ENCODE results near the gene PKDREJ. TPM values are rescaled to one million over a fixed set of nuclear protein-coding genes. Genes with fewer than 3 reads are reported as not detected.
A peak's percentile ranks its signal among the peaks of the same experiment; 100 is the strongest.
"Not testable (repeated sequence)": the region's sequence is repeated elsewhere in the genome, so short reads cannot be mapped to it uniquely, and the experiment has no call there.

The PKDREJ gene
- total RNA-seq, 1 donor from 2014 or later = 0.08 TPM

DNA sequence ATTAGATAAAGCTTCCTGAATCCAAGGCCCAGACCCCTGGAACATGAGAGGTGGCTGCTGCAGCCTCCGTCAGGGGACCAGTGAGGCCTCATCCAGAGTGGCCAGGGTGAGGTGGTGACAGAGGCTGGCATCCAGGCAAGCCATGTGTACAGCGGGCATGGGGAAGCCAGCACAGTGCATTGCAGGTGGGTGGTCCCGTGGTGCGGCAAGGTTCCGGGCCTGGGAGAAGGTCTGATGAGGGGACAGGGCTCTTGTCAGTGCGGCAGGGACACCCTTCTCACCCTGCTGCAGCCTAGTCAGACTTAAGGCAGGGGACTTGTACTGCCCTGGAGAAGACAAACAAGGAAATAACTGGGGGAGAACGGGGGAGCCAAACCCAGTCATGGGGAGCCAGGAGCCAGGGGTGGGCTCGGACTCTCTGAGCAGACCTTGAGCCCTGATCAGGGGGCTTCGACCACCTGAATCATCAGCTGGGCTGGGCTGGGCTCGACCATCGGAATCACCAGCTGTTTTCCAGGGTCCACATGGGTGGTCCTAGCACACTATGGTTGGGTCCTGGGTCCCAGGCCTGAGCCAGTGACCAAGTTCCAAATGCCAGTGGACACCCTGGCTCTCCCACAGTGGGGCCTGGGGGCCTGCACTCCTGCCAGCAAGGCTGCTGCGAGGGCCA lies 9.8 kb upstream of the PKDREJ start:
- ATAC-seq (no peak), DNase-seq (ENCODE audit: missing footprints) (no peak)

DNA sequence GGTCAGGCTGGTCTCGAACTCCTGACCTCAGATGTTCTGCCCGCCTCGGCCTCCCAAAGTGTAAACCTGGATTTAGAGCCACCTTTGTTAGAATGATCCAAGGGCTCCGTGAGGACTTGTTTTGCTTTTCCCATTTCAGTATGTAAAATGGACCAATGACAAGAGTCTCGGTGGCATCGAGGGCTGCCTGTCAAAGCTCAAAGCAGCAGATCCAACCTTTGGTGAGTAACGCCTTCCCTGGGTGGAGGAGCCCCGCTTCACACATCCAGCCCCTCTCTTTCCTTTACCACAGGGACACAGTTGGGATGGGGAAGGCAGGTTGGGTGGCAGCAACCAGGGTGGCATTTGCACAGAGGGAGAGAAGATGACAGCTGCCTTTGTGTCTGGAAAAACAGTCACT lies 9.1 kb upstream of the PKDREJ start:
- ATAC-seq = no peak

More for the DNA sequence above, 9.8 kb upstream of the PKDREJ start:
- intact Hi-C loops (cut with DNase I) = no loop called here

DNA sequence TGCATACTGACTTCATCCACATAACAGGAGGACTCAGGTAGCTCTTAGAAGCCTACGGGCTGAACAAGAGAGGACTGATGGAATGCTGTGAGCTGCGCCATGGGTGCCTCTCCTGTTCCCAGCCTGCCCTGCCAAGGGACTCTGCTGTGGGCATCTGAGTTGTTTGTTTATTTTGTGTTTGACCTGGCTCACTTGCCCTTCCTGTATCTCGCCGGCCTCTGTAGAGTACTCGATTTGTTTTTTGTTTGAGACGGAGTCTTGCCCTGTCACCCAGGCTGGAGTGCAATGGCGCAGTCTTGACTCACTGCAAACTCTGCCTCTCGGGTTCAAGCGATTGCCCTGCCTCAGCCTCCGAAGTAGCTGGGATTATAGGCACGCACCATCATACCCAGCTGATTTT lies 6.4 kb upstream of the PKDREJ start:
- intact Hi-C loops (cut with DNase I) = no loop called here
- ATAC-seq (no peak), DNase-seq (ENCODE audit: missing footprints) (no peak)

More for the DNA sequence above, 9.1 kb upstream of the PKDREJ start:
- intact Hi-C loops (cut with DNase I) = no loop called here
- no peak for DNase-seq (ENCODE audit: missing footprints)

DNA sequence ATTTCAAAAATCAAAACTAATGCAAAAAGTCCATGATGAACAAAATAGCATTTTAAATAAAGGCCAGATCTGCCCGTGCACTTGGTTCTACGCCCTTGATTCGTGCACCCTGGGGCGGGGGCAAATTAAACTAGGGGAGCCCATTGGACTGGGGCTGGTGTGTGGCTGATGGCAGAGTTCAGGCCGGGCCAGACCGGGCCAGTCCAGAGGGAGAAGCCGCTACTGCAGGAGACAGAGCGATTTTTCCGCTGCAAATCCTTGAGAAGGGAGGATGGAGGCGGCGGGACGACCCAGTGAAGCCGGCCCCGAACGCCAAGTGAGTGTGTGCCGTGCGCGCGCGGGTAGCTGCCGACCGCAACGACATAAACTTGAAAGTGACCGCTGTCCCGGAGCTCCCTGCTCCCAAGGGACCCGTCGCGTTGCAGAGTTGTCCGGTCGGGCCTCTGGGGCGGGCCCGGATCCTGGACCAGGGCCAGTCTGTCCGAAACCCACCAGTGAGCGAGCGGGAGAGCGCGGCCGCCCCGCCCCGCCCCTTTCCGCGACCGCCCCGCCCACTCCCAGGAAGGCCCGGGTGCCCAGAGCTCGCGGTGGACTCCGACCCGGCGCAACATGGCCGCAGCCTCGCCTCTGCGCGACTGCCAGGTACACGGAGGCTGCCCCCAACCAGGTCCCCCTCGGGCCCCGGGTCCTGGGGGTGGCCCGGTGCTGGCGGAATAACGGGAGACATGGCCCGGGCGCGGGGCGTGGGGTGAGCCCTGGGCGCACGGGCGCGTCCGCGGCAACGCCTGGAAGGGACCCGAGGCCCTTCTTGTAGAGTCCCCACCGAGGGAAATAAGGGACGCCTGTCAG lies 4.5 kb upstream of the PKDREJ start, which contains the start of gene TTC38:
TTC38 (plus strand) TSS at position 578 of the 849 bp plus-strand sequence; CDS start at position 610, 32 bp downstream.
- ATAC-seq = peak; percentile 97
- peak; percentile 96 for DNase-seq (ENCODE audit: missing footprints)
- intact Hi-C loops (cut with DNase I) = loop anchor here (1.0 to 2.0 kb wide), 2 partner anchors 17 to 117 kb away; partner anchors contain the start of genes CDPF1 and PPARA

DNA sequence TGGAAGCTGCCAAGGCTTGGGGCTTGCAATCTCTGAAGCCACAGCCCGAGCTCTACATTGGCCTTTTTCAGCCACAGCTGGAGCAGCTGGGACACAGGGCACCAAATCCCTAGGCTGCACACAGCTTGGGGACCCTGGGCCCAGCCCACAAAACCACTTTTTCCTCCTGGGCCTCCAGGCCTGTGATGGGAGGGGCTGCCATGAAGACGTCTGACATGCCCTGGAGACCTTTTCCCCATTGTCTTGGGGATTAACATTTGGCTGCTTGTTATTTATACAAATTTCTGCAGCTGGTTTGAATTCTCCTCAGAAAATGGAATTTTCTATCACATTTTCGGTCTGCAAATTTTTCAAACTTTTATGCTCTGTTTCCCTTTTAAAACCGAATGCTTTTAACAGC lies 2.5 kb upstream of the PKDREJ start:
- intact Hi-C loops (cut with DNase I) = loop anchor here (2.0 kb wide), 1 partner anchor 115 kb away; the partner anchor contains the start of gene PPARA
- not testable (repeated sequence) for ATAC-seq; DNase-seq (ENCODE audit: missing footprints)

DNA sequence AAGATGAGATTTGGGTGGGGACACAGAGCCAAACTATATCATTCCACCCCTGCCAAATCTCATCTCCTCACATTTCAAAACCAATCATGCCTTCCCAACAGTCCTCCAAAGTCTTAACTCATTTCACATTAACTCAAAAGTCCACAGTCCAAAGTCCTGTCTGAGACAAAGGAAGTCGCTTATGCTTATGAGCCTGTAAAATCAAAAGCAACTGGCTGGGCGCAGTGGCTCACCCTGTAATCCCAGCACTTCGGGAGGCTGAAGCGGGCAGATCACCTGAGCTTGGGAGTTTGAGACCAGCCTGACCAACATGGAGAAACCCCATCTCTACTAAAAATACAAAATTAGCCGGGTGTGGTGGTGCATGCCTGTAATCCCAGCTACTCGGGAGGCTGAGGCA lies 1.4 kb upstream of the PKDREJ start:
- ATAC-seq; intact Hi-C loops (cut with DNase I); DNase-seq (ENCODE audit: missing footprints): not testable (repeated sequence)

DNA sequence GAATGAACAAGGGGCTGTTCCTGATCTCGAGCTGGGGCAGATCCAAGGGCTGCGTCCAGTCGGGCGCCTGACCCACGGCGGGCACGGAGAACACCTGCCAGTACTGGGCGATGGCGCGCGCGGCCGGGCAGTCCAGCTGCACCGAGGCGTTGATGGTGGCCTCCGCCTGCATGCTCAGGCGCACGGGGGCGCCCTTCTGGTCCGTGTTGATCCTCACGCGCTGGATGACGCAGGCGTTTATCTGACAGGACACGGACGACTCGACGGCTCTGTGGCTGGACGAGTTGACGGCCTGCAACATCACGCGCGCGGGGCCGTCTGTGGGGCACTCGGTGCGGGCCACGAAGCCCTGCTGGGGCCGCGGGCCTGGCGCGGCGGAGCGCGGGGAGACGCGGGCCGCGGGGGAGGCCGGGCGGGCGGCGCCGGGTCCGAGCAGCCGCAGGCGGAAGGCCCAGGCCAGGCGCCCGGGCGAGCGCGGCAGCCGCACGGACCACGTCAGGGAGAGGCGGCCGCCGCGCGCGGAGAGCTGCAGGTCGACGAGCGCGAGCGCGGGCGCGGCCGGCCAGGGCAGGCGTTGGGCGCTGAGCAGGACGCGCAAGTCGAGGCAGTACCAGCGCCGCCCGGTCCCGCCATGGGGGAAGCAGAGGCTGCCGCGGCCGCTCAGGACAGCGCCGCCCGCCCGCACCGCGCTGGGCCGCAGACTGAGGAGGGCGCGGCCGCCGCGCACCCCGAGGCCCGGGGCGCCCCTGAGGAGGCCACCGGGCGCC lies 511 bp downstream of the PKDREJ start:
- peak; percentile 90 for DNase-seq (ENCODE audit: missing footprints)
- ATAC-seq = peak; percentile 54
- intact Hi-C loops (cut with DNase I) = no loop called here

DNA sequence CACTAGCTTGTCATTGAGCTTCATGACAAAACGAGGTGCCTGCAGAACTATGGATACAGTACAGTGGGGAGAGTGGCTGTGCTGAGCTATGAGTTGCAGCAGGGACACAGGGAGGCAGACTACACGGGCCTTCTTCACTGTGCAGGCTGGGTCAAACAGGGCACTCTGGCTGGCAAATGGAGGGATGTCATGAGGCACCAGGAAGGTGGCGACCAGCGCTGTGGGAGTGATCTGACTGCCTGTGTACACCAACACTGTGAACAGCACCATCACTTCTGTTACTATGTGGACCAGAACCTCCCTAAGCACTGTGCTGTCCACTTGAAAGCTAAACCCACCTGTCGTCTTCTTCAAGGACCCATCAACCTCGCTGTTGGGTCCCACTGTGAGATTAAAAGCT lies 3.1 kb downstream of the PKDREJ start:
- no peak for ATAC-seq
- no peak for DNase-seq (ENCODE audit: missing footprints)
- intact Hi-C loops (cut with DNase I) = no loop called here

DNA sequence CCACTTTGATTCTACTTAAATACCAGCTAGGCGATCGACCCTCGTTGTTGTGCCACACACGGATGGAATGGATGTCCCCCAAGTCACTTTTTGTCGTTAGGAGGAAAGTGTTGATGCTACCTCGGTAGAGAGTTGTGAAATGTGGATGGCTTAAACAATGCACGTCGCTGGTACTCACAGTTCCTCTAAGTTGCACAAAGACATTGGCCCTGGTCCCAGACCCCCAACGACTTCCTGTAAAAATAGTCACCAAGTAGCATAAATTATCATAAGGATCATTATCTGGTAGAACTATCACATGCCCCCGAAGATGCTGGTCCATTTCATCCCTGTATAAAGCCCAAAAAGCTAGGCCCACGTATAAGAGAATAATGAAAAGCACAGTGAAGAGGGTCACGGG lies 3.8 kb downstream of the PKDREJ start:
- intact Hi-C loops (cut with DNase I) = no loop called here
- ATAC-seq = no peak
- no peak for DNase-seq (ENCODE audit: missing footprints)

DNA sequence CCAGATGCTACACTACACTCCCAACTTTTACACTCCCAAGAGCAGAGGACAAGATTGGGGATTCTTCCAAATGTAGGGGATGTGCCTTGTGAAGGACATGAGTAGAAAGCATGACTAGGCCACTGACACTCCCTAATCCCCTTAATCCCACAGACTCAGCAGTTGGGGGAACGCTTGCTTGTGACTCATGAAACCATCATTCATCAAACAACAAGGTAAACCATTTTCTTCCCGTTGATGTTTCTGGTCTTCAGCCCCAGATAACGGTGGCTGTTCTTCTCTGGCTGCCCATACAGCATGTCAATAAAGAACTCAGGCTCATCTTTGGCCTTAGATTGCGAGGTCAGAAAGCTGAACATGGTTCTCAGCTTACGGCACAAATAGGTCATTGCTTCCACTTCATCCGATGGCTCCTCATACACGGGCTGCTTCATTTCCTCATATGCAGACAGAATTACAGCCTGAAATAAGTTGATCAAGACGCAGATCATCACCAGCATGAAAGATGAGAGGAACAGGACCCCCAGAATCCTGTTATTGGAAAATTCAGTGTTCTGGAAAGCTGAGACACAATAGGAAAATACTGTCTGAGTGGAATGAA lies 6.7 kb downstream of the PKDREJ start:
- DNase-seq (ENCODE audit: missing footprints) (no peak), ATAC-seq (no peak)
- intact Hi-C loops (cut with DNase I) = no loop called here

DNA sequence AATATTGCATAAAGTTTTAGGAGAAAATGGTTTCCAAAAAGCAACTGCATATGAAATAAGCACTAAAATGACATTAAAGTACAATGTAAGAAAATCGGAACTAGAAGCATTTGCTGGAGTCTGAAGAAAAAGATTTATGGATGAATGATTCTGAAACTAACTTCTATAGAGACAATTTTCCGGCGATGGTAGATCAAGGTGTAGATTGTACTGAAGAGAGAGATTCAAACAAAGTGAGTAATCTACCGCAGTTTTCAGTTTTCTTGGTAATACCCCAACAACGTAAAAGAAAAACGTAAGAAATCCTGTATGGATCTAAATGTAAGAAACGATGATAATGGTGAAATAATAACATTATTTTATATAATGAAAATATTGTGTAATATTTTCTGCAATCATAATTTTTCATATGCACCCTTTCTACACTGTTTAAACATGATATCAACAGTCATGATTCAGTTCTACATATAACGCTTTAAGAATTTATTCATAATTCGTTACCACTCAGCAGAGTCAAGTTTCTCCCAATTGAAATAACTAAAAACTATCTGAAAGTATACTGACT lies 11.2 kb downstream of the PKDREJ start:
- no peak for DNase-seq (ENCODE audit: missing footprints)
- intact Hi-C loops (cut with DNase I) = no loop called here
- no peak for ATAC-seq

DNA sequence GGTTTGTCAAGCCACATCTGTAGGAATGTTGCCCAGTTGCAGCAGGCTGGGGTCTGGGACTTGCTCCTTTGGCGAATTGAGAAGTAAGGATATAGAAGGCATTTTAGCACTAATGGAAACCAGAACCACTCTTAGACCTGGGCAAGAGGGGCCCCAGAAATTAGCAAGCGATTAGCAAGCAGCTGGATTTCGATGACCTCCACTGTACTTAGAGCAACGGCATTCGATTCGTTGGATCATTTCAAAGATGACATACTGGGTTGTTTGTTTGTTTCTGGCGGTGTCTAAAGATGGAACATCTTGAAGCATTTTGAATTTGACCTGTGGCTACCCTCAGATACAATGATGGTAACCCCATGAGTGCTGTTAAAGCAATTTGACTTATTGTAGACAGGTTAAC lies 11.9 kb downstream of the PKDREJ start:
- no peak for ATAC-seq
- DNase-seq (ENCODE audit: missing footprints) = no peak
- intact Hi-C loops (cut with DNase I) = no loop called here

DNA sequence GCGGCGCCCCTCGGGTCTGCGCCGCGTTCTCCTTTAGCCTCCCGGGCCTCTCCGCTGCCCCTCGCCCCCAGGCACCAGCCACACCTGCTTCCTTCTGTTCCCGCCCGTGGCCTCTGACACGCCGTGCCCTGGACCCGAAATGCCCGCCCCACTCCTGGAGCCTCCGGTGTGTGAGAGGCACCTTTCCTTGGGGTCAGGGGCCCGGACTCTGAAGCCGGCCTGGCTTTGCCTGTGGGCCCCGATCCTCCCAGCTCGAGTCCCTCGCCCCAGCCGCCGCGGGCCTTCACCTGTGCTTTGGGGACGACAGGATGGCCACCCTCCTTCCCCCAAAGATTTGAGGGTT lies 12.4 kb downstream of the PKDREJ start:
- intact Hi-C loops (cut with DNase I) = loop anchor here (1.0 kb wide), 1 partner anchor 17 kb away; no protein-coding TSS in a partner anchor
- ATAC-seq (peak; percentile 2), DNase-seq (ENCODE audit: missing footprints) (no peak)

DNA sequence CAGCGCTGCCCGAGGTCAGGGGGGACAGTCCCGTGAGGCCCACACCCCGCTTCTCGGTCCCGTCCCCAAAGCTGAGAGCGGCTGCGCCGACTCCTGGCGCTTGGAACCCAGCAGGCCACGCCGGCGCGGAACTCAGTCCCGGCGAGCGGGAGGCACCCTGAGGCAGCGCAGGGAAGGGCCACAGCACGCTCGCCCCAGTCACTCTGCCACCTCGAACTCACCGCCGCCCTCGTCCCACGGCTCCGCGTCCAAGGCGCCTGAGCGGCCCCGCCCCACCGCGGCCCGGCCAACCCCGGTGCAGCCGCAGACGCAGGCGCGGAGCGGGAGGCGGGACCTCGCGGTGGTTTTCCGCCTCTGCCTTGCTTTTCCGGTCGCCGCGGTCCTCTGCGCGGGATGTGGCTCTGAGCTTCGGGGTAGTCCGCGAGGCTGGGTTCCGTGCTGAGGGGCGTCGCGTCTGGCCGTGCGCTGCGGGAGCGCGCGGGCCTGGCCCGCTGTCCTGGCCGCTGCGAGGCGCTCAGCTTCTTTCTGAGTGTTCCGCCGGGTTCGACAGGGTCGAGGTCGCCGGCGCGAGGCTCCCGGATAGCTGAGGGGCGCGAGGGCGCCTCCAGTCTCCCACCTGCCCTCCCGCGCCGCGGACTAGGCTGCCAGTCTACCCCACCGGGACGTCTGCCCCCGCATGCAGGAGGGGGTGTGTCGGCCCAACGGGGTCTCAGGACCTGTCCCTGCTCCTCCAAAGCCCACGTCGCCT lies 12.9 kb downstream of the PKDREJ start, which contains the start of gene CDPF1:
CDPF1 (minus strand) TSS at position 259 of the 748 bp plus-strand sequence. CDS start 2,009 bp downstream, outside the sequence.
- peak; percentile 95 for ATAC-seq
- peak; percentile 96 for DNase-seq (ENCODE audit: missing footprints)
- intact Hi-C loops (cut with DNase I) = loop anchor here (1.0 kb wide), 1 partner anchor 17 kb away; no protein-coding TSS in a partner anchor

DNA sequence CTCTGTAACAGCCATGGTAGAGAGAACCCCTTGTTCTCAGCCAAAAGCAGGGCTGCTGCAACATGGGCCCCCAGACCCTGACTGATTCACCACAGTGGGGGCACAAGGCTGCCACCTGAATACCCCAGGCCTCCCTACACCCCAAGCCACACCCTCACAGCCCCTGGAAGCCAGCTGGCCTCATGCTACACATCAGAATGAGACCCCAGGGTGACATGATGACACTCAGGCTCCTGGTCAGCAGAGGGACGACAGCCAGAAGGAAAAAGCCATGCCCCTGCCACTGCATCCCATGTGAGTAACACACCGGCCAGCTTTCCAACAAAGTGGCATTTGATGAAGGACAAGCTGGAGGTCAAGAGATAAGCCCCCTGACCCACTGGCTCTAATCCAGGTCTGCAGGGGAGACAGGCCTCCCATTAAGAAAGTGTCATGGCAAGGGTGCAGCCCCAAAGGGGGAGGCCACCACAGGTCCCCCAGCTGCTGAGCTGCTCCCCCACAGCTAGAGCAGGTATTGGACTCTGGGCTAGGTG lies 15.6 kb downstream of the PKDREJ start:
- DNase-seq (ENCODE audit: missing footprints) = no peak
- intact Hi-C loops (cut with DNase I) = loop anchor here (10.0 kb wide), 1 partner anchor 93 kb away; the partner anchor contains the start of gene PPARA
- no peak for ATAC-seq

DNA sequence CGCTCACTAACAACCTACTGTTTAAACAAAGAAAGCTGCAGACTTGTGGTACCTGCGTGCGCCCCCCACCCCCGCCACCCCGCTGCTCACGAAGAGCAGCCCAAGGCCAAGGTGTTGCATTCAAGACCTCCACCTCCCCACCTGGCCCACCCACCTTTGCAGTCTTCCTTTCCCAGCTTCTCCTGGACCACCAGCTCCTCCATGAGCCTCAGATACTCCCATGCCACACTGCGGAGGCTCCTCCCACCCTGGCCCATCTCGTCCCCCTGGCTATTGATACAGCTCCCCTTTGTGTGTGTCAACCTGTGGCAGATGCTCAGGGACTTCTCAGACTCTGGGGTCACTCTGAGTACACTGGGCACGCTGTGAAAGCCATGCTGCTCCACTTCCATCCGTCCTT lies 17.0 kb downstream of the PKDREJ start:
- DNase-seq (ENCODE audit: missing footprints) = no peak
- intact Hi-C loops (cut with DNase I) = loop anchor here (10.0 kb wide), 1 partner anchor 91 kb away; the partner anchor contains the start of gene PPARA
- ATAC-seq = no peak

DNA sequence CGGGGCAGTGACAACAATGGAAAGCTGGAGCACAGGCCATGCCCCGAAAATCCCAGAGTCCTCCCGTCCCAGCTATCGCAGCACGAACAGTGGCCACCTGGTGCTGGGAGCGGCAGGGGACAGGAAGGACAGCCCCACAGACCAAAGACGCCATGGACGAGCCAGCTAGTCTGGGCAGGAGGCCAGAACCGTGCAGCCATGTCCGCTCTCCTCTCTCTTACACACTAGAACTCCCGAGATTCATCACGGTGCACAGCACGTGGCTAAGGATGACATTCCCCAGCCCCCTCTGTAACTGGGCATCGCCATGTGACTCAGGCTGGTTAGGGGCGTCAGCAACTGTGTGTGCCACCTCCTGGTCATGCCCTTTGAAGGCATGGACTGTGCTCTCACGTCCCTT lies 17.6 kb downstream of the PKDREJ start:
- DNase-seq (ENCODE audit: missing footprints) = peak; percentile 78
- intact Hi-C loops (cut with DNase I) = loop anchor here (10.0 kb wide), 1 partner anchor 91 kb away; the partner anchor contains the start of gene PPARA
- ATAC-seq = peak; percentile 47

Measured in Right ventricle myocardium inferior (tissue), 1 donor.